Measurements from ENCODE around the gene AXDND1.
A peak's percentile ranks its signal among the peaks of the same experiment; 100 is the strongest.

AXDND1 gene

DNA sequence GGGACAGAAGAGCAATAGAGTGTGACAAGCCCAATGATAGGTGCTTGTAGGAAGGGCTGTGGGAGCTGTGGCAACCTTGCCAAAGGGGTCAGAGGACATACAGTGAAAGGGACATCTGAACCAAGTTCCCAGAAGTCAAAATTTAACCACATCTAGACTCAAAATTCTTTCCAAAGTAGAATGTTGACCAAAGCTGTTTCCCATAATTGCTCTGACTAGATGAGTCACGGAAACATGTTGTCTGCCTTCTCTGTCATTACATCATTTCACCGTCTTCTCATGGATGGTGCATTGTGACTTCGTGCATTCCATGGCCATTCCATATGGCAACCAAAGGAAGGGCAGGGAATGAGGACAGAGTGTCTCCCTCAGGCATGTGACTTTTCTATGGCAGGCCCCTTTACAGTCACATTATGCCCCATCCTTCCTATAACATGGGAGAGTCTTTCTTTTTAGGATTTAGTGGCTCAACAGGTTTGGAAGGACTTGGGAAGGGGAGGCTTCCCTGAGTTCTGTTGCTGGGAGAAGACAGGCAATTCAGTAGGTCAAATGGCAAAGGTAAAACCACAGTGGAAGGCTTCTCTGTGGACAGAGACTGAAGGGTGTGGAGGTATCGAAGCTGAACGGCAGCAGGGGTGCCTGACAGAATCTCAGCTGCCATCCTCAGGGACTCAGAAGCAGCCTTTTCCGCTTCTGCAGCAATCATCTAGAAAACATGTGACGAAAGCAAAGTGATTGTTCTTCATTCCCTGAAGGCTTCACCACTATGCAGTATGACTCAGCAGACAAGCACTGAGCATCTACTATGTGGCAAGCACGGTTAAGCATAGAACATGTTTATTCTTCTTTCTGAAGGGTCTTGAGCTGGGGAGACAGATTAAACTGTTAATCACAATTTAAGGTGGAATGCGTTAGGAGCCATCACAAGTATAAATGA is 185.2 kb downstream of the AXDND1 start:
- no peak overlapping the region for H3K27ac ChIP-seq (ENCODE audit: low read depth, low read length)

GRCh38 chr1:179554427-179554826 is 188.7 kb downstream of the AXDND1 start:
- Histone ChIP-seq H3K9ac (ENCODE audit: low read length in 5 of 5) (no peak overlapping the region), H3K27me3 (ENCODE audit: control insufficient read depth in 5 of 5, insufficient read depth in 4 of 5, low read length in 5 of 5) (no peaks in the 10 kb centered on the region), H3K4me1 (ENCODE audit: control insufficient read depth in 5 of 5, insufficient read depth in 5 of 5, low read length in 5 of 5) (peaks cover 0 to 8% (median 0%) of the 10 kb centered on the region in 5 donors), H3K9me3 (ENCODE audit: control insufficient read depth in 5 of 5, low read length in 5 of 5) (no peaks in the 10 kb centered on the region), H3K4me3 (ENCODE audit: low read depth in 1 of 5, low read length in 5 of 5) (no peak overlapping the region), H3K27ac (ENCODE audit: low read depth, low read length) (no peak overlapping the region), H3K36me3 (ENCODE audit: control insufficient read depth in 5 of 5, insufficient read depth in 5 of 5, low read length in 5 of 5) (no peaks in the 10 kb centered on the region)

More for the DNA sequence above, 185.2 kb downstream of the AXDND1 start:
- peaks cover 0 to 8% (median 0%) of the 10 kb centered on the region in 5 donors for H3K4me1 ChIP-seq (ENCODE audit: control insufficient read depth in 5 of 5, insufficient read depth in 5 of 5, low read length in 5 of 5)
- H3K4me3 ChIP-seq (ENCODE audit: low read depth in 1 of 5, low read length in 5 of 5), result no peak overlapping the region
- no peak overlapping the region for H3K9ac ChIP-seq (ENCODE audit: low read length in 5 of 5)
- no peaks in the 10 kb centered on the region for H3K36me3 ChIP-seq (ENCODE audit: control insufficient read depth in 5 of 5, insufficient read depth in 5 of 5, low read length in 5 of 5)
- H3K9me3 ChIP-seq (ENCODE audit: control insufficient read depth in 5 of 5, low read length in 5 of 5), result no peaks in the 10 kb centered on the region
- no peaks in the 10 kb centered on the region for H3K27me3 ChIP-seq (ENCODE audit: control insufficient read depth in 5 of 5, insufficient read depth in 4 of 5, low read length in 5 of 5)

DNA sequence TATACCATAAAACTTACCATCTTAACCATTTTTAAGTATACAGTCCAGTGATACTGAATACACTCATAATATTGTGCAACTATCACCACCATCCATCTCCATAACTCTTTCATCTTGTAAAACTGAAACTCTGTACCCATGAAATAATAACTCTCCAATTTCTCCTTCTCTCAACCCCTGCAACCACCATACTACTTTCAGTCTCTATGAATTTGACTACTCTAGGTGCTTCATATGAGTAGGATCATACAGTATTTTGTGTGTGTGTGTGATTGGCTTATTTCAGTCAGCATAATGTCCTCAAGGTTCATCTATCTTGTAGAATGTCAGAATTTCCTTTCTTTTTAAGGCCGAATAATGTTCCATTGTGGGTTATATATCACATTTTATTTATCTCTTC is 192.3 kb downstream of the AXDND1 start:
- no peaks in the 10 kb centered on the region for H3K4me1 ChIP-seq (ENCODE audit: control insufficient read depth in 5 of 5, insufficient read depth in 5 of 5, low read length in 5 of 5)

DNA sequence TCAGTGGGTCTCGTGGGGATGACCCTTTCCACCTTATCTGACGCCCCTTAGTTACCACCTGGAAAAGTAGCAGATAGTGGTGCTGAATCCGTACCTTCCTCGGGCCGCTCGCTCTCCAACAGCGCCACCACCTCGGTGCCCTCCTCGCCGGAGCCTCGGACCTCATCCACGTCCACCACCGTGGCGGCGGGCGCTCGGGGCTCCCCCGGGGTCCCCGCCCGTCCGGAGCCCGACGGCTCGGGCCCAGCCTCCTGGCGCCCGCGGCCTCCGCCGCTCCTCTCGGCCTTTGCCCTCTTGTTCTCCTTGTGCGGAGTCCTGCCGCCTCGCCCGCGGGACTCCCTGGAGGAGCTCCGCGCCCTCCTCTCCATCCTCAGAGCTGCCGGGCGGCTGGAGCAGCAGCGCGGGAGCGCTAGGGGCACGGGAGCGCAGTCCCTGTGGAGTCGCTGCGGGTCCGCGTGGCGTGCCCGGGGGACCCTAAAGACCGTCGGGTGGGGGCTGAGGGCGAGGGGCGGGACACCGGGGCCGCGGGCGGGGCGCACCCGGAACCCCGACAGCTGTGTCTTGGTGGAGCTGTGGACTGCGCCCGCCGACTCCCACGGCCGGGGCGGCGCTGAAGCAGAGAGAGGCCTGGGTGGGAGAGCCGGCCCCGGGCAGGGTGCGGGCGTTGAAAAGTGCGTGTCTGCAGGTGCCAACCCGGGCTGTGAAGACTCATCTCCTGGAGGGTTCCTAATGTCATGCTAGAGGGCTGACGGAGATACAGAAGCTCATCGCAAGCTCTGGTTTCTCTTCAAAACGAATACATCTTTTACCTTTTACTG is 209.9 kb downstream of the AXDND1 start, which contains the start of gene NPHS2:
NPHS2 (minus strand) TSS at position 452 of the 818 bp plus-strand sequence; CDS start at position 368, 84 bp downstream.
- no peaks in the 10 kb centered on the region for H3K9me3 ChIP-seq (ENCODE audit: control insufficient read depth in 5 of 5, low read length in 5 of 5)
- H3K4me3 ChIP-seq (ENCODE audit: low read depth in 1 of 5, low read length in 5 of 5), result no peak within 1 kb of the TSS
- peaks cover 15 to 29% (median 28%) of the 10 kb centered on the region in 5 donors for H3K27me3 ChIP-seq (ENCODE audit: control insufficient read depth in 5 of 5, insufficient read depth in 4 of 5, low read length in 5 of 5)
- no peak within 1 kb of the TSS for H3K27ac ChIP-seq (ENCODE audit: low read depth, low read length)
- no peak within 1 kb of the TSS for H3K9ac ChIP-seq (ENCODE audit: low read length in 5 of 5)
- H3K36me3 ChIP-seq (ENCODE audit: control insufficient read depth in 5 of 5, insufficient read depth in 5 of 5, low read length in 5 of 5), result no peaks in the 10 kb centered on the region
- H3K4me1 ChIP-seq (ENCODE audit: control insufficient read depth in 5 of 5, insufficient read depth in 5 of 5, low read length in 5 of 5), result peaks cover 0 to 5% (median 0%) of the 10 kb centered on the region in 5 donors

More for the DNA sequence above, 192.3 kb downstream of the AXDND1 start:
- no peak overlapping the region for H3K27ac ChIP-seq (ENCODE audit: low read depth, low read length)
- H3K4me3 ChIP-seq (ENCODE audit: low read depth in 1 of 5, low read length in 5 of 5), result no peak overlapping the region
- H3K36me3 ChIP-seq (ENCODE audit: control insufficient read depth in 5 of 5, insufficient read depth in 5 of 5, low read length in 5 of 5), result no peaks in the 10 kb centered on the region
- H3K27me3 ChIP-seq (ENCODE audit: control insufficient read depth in 5 of 5, insufficient read depth in 4 of 5, low read length in 5 of 5), result no peaks in the 10 kb centered on the region
- H3K9ac ChIP-seq (ENCODE audit: low read length in 5 of 5), result no peak overlapping the region
- H3K9me3 ChIP-seq (ENCODE audit: control insufficient read depth in 5 of 5, low read length in 5 of 5), result no peaks in the 10 kb centered on the region

- Histone ChIP-seq H3K9me3 (ENCODE audit: control insufficient read depth in 5 of 5, low read length in 5 of 5) (no peaks in the 10 kb centered on the region), H3K4me3 (ENCODE audit: low read depth in 1 of 5, low read length in 5 of 5) (no peak overlapping the region), H3K9ac (ENCODE audit: low read length in 5 of 5) (no peak overlapping the region), H3K27ac (ENCODE audit: low read depth, low read length) (no peak overlapping the region), H3K27me3 (ENCODE audit: control insufficient read depth in 5 of 5, insufficient read depth in 4 of 5, low read length in 5 of 5) (peaks cover 15 to 29% (median 28%) of the 10 kb centered on the region in 5 donors), H3K4me1 (ENCODE audit: control insufficient read depth in 5 of 5, insufficient read depth in 5 of 5, low read length in 5 of 5) (peaks cover 0 to 5% (median 0%) of the 10 kb centered on the region in 5 donors), H3K36me3 (ENCODE audit: control insufficient read depth in 5 of 5, insufficient read depth in 5 of 5, low read length in 5 of 5) (no peaks in the 10 kb centered on the region)
Observed at GRCh38 chr1:179576509-179576908, 210.7 kb downstream of the AXDND1 start.

- Histone ChIP-seq H3K9ac (ENCODE audit: low read length in 5 of 5) (no peak overlapping the region), H3K36me3 (ENCODE audit: control insufficient read depth in 5 of 5, insufficient read depth in 5 of 5, low read length in 5 of 5) (no peaks in the 10 kb centered on the region), H3K27ac (ENCODE audit: low read depth, low read length) (no peak overlapping the region), H3K9me3 (ENCODE audit: control insufficient read depth in 5 of 5, low read length in 5 of 5) (peaks cover 0 to 16% (median 11%) of the 10 kb centered on the region in 5 donors), H3K4me3 (ENCODE audit: low read depth in 1 of 5, low read length in 5 of 5) (no peak overlapping the region), H3K27me3 (ENCODE audit: control insufficient read depth in 5 of 5, insufficient read depth in 4 of 5, low read length in 5 of 5) (peaks cover 0 to 3% (median 0%) of the 10 kb centered on the region in 5 donors), H3K4me1 (ENCODE audit: control insufficient read depth in 5 of 5, insufficient read depth in 5 of 5, low read length in 5 of 5) (peaks cover 0 to 4% (median 2%) of the 10 kb centered on the region in 5 donors)
Observed at GRCh38 chr1:179583771-179584320, 218.1 kb downstream of the AXDND1 start.

- H3K9ac ChIP-seq (ENCODE audit: low read length in 5 of 5), result peak overlapping the region in 2 of 5 donors; percentile 61 to 68
- H3K4me3 ChIP-seq (ENCODE audit: low read depth in 1 of 5, low read length in 5 of 5), result peak overlapping the region in 4 of 5 donors; percentile 38 to 53 (median 45)
- H3K27me3 ChIP-seq (ENCODE audit: control insufficient read depth in 5 of 5, insufficient read depth in 4 of 5, low read length in 5 of 5), result peaks cover 0 to 5% (median 2%) of the 10 kb centered on the region in 5 donors
- H3K27ac ChIP-seq (ENCODE audit: low read depth, low read length), result no peak overlapping the region
- H3K36me3 ChIP-seq (ENCODE audit: control insufficient read depth in 5 of 5, insufficient read depth in 5 of 5, low read length in 5 of 5), result no peaks in the 10 kb centered on the region
- peaks cover 0 to 18% (median 11%) of the 10 kb centered on the region in 5 donors for H3K9me3 ChIP-seq (ENCODE audit: control insufficient read depth in 5 of 5, low read length in 5 of 5)
- H3K4me1 ChIP-seq (ENCODE audit: control insufficient read depth in 5 of 5, insufficient read depth in 5 of 5, low read length in 5 of 5), result peaks cover 0 to 5% (median 3%) of the 10 kb centered on the region in 5 donors
Observed at GRCh38 chr1:179586107-179586823, 220.5 kb downstream of the AXDND1 start.

DNA sequence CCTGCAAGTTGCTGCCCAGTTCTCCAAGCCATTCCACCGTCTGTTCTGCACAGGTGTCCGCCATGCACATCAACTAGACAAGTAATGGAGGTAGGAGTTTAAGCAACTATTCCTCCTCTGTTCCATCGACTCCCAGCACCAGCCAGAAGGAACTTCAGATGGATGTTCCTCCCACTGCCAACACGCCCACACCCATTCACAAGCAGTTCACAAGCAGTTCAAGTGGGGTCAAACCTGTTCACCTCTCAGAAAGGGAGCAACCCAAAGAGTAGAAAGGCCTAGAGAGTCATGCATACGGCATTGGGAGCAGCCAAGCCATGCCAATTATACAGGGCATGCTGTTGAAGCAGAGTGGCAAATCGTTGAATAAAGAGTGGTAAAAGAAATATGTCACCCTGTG is 221.6 kb downstream of the AXDND1 start:
- Histone ChIP-seq H3K9me3 (ENCODE audit: control insufficient read depth in 5 of 5, low read length in 5 of 5) (peaks cover 0 to 18% (median 11%) of the 10 kb centered on the region in 5 donors), H3K9ac (ENCODE audit: low read length in 5 of 5) (no peak overlapping the region), H3K4me3 (ENCODE audit: low read depth in 1 of 5, low read length in 5 of 5) (no peak overlapping the region), H3K36me3 (ENCODE audit: control insufficient read depth in 5 of 5, insufficient read depth in 5 of 5, low read length in 5 of 5) (no peaks in the 10 kb centered on the region), H3K27me3 (ENCODE audit: control insufficient read depth in 5 of 5, insufficient read depth in 4 of 5, low read length in 5 of 5) (peaks cover 2 to 14% (median 9%) of the 10 kb centered on the region in 5 donors), H3K4me1 (ENCODE audit: control insufficient read depth in 5 of 5, insufficient read depth in 5 of 5, low read length in 5 of 5) (peaks cover 0 to 13% (median 11%) of the 10 kb centered on the region in 5 donors), H3K27ac (ENCODE audit: low read depth, low read length) (no peak overlapping the region)

DNA sequence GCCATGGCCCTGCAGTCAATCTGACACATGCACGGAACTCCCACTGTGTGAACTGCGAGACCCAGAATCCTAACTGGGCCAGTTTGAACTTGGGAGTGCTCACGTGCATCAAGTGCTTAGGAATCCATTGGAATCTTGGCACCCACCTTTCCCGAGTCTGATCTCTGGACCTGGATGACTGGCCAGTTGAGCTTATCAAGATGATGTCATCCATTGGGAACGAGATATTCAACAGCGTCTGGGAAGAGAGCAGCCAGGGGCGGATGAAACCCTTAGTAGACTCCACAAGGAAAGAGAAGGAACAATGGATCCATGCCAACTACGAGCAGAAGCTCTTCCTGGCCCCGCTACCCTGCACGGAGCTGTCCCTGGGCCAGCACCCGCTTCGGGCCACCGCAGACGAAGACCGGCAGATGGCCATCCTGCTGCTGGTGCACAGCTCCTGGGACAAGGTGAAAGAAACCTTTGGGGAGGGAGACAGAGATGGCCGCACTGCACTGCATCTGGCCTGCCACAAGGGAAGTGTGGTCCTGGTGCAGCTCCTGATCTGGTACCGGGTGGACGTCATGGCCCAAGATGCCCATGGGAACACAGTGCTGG is 222.8 kb downstream of the AXDND1 start:
- Histone ChIP-seq H3K27ac (ENCODE audit: low read depth, low read length) (no peak overlapping the region), H3K4me1 (ENCODE audit: control insufficient read depth in 5 of 5, insufficient read depth in 5 of 5, low read length in 5 of 5) (peaks cover 0 to 19% (median 11%) of the 10 kb centered on the region in 5 donors), H3K27me3 (ENCODE audit: control insufficient read depth in 5 of 5, insufficient read depth in 4 of 5, low read length in 5 of 5) (peaks cover 2 to 17% (median 11%) of the 10 kb centered on the region in 5 donors), H3K9me3 (ENCODE audit: control insufficient read depth in 5 of 5, low read length in 5 of 5) (peaks cover 0 to 18% (median 11%) of the 10 kb centered on the region in 5 donors), H3K4me3 (ENCODE audit: low read depth in 1 of 5, low read length in 5 of 5) (no peak overlapping the region), H3K9ac (ENCODE audit: low read length in 5 of 5) (no peak overlapping the region), H3K36me3 (ENCODE audit: control insufficient read depth in 5 of 5, insufficient read depth in 5 of 5, low read length in 5 of 5) (no peaks in the 10 kb centered on the region)
